ENCODE results near the gene DIDO1.
"Not testable (repeated sequence)": the region's sequence is repeated elsewhere in the genome, so short reads cannot be mapped to it uniquely, and the experiment has no call there.

DIDO1 gene

DNA sequence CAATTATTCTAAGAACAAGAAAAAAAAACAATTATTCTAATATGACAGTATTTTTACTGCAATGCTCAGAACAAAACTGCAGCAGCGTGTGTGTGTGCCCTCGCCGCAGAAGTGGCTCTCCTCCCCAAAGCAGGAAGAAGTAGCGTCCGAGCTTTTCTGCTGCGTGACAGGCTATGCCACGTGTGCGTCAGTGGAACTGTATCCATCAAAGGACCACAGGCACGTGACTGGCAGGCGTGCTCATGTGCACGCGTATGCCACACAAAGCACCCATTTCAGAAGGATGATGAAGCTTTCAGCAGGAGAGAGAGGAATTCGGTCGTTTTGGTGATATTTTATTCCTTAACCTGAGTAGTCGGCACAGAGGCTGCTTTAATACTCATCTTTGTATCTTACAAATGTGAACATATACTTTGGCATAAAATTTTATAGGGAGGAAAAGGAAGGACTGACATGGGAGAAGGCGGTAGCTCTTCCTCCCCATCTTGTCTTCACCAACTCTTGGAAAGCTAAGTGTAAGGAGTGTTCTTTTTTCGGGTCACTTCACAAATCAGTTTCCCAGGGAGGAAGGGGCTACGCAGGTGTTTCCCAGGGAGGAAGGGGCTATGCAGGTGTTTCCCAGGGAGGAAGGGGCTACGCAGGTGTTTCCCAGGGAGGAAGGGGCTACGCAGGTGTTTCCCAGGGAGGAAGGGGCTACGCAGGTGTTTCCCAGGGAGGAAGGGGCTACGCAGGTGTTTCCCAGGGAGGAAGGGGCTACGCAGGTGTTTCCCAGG is 68.1 kb downstream of the DIDO1 start:
- DNase-seq (ENCODE audit: low read depth in 3 of 3, low spot score in 1 of 3), result no peak

DNA sequence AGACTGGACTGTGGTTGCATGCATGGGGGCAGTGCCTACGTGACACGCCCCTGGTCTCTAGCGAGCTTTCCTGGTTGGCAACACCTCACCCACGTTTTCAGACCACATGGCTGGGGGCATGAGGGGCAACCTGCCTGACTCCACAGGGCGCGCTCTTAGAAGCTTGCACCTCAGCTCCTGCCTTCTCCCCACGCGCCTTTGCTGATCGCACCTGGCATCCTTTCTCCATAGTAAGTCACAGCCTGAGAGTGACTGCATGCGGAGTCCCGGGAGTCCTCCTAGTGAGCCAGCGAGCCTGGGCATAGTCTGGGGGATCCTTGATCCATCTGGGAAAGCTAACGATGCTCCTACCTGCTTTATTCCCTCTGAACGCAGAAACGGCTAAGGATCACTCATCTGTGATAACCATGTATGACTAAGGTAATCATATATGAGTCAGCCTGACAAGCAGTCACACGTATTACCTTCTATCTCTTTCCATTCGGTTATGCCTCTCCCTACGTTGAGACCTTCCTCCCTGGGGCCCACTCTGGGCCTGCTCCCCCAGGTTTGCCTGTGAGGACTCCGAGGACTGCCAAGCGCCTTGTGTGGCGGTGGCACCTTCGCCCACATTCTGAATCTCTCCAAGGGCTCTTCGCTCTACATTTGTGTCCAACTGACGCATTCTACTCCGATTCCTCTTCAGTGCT is 69.2 kb downstream of the DIDO1 start:
- no peak for DNase-seq (ENCODE audit: low read depth in 3 of 3, low spot score in 1 of 3)

DNA sequence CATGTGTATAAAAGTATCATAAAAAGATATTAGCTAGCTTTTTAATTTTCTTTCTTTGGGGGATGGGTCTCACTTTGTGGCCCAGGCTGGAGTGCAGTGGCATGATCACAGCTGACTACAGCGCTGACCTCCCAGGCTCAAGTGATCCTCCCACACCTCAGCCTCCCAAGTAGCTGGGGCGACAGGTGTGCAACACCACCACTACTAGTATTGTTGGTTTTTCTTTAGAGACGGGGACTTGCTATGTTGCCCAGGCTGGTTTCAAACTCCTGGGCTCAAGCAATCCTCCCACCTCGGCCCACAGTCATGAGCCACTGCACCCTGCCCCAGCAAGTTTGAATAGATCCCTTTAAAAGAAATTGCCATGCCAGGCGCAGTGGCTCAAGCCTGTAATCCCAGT is 71.2 kb downstream of the DIDO1 start:
- DNase-seq (ENCODE audit: low read depth in 3 of 3, low spot score in 1 of 3), result no peak

DNA sequence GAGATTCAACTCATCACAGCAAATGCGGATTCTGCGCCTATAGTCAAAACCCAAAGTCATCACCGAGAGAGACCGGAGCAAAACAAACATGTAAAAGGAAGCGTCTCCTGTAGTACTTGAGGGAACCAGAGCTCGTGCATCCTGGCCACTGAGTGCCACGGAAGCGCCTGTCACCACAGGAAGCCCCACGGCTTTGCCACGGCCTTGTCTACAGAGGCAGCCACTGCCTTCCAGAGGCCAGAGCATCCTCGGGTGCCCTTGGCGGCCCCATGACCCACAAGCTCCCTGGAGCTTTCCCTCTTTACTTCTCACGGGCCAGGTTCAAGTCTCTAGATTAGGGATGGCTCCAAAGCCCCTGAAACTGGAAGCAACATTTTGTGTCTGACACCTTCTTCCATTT is 72.2 kb downstream of the DIDO1 start:
- DNase-seq (ENCODE audit: low read depth in 3 of 3, low spot score in 1 of 3), result no peak

DNA sequence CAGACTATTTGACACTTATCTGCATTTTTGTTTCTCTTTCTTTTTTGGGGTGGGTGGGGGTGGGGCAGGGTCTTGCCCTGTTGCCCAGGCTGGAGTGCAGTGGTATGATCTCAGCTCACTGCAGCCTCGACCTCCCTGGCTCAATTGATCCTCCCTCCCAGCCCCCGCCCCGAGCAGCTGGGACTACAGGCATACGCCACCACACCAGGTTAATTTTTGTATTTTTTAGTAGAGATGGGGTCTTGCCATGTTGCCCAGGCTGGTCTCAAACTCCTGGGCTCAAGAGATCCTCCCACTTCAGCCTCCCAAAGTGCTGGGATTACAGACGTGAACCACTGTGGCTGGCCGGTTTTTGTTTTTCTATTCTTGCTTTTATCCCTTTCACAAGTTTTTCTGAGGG is 73.0 kb downstream of the DIDO1 start:
- DNase-seq (ENCODE audit: low read depth in 3 of 3, low spot score in 1 of 3), result not testable (repeated sequence)

DNA sequence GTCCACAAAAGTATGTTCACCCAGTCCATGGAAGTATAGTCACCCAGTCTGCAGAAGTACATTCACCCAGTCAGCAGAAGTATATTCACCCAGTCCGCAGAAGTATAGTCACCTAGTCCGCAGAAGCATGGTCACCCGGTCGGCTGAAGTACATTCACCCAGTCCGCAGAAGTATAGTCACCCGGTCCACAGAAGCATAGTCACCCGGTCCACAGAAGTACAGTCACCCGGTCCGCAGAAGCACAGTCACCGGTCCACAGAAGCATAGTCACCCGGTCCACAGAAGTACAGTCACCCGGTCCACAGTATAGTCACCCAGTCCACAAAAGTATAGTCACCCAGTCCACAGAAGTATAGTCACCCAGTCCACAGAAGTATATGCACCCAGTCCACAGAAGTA is 73.5 kb downstream of the DIDO1 start:
- DNase-seq (ENCODE audit: low read depth in 3 of 3, low spot score in 1 of 3), result no peak

DNA sequence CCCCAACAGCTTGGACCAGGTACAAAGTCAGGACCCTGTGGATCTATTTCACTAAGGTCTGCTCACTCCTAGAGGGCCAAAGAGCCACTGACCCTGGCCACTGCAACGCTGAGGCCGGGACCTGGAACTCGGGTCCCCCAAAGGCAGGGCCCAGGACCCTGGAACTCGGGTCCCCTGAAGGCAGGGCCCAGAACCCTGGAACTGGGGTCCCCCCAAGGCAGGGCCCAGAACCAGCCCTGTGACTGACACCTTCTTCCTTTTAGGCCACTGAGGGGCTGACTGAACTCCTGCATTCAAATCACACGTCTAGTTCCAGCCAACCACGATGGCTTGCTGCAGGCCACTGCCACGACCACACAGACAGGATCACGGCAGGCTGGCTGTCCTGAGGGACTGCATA is 74.1 kb downstream of the DIDO1 start:
- DNase-seq (ENCODE audit: low read depth in 3 of 3, low spot score in 1 of 3), result no peak

DNA sequence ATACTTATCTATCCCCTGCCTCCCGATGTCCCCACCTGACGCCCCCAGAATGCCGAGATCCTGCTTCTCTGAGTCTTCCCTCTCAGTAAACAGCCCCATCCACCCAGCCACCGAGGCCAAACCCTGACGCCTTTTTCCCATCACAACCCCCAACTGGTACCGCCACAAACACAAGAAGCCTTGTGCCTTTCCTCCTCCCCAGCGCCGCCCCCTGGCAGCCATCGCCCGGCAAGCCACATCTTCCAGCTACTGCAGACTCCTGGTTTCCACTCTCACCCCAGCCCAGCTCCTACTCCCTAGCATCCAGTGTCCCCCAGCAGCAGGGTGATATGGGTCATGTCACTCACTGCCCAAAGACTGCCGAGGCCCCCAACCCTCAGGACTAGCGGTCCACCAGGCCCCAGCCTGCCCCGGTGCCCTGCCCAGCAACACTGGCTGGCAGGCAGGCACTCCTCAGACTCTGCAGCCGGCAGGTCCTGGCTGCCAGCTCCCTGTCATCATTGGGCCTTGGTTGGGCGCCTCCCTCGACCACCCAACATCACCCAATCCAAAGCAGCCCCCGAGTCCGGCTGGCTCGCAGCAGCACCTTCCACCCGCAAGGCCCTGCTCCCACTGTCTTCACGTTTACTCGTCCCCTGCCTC is 75.9 kb downstream of the DIDO1 start:
- no peak for DNase-seq (ENCODE audit: low read depth in 3 of 3, low spot score in 1 of 3)

DNA sequence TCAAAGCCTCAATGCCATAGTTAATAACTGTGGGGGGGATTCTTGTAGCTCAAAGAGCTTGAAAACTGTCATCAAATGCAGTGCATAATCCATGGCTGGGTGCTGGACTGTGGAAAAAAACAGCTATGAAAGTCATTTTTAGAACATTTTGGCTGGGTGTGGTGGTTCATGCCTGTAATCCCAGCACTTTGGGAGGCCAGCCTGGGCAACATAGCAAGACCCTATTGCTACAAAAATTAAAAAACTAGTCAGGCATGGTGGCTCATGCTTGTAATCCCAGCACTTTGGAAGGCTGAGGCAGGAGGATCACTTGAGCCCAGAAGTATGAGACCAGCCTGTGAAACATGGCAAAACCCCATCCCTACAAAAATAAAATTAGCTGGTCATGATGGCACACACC is 76.9 kb downstream of the DIDO1 start:
- no peak for DNase-seq (ENCODE audit: low read depth in 3 of 3, low spot score in 1 of 3)

DNA sequence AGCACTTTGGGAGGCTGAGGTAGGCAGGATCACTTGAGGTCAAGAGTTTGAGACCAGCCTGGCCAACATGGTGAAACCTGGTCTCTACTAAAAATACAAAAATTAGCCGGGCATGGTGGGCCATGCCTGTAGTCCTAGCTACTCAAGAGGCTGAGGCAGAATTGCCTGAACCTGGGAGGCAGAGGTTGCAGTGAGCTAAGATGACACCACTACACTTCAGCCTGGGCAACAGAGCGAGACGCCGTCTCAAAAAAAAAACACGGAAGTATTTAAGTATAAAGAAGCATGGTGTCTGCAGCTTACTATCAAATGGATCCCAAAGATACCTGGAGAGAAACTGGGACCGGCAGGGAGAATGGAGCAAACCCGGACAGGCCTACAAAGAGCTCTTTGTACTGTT is 77.4 kb downstream of the DIDO1 start:
- not testable (repeated sequence) for DNase-seq (ENCODE audit: low read depth in 3 of 3, low spot score in 1 of 3)

DNA sequence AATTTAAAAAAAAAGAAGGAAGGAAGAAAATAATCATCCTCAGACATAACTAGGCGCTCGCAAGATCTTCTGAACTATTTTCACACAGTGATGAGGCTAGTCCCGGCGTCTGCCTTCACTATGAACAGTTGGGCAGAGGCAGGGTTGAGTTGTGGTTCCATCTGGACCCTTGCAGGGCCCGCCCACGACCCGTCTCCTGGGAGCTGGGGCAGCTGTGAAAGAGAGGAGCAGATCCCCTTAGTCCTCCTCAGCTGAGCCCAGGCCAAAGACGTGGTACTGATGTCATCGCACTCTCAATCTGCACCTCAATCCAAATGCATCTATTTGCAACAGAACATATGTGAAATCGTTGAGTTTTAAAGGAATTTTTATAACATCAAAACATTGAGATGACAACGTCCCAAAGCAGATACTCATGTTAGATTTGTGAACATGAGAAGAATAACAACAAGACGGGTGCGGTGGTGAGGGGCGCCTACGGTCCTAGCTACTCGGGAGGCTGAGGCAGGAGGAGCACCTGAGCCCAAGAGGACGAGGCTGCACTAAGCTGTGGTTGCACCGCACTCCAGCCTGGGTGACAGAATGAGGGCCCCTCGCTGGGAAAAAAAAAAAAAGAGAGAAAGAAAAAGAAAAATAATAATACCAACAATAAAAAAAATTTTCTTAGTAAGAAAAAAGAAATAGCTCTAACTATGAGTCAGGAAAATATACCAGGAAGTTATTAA is 80.0 kb downstream of the DIDO1 start:
- DNase-seq (ENCODE audit: low read depth in 3 of 3, low spot score in 1 of 3), result no peak

DNA sequence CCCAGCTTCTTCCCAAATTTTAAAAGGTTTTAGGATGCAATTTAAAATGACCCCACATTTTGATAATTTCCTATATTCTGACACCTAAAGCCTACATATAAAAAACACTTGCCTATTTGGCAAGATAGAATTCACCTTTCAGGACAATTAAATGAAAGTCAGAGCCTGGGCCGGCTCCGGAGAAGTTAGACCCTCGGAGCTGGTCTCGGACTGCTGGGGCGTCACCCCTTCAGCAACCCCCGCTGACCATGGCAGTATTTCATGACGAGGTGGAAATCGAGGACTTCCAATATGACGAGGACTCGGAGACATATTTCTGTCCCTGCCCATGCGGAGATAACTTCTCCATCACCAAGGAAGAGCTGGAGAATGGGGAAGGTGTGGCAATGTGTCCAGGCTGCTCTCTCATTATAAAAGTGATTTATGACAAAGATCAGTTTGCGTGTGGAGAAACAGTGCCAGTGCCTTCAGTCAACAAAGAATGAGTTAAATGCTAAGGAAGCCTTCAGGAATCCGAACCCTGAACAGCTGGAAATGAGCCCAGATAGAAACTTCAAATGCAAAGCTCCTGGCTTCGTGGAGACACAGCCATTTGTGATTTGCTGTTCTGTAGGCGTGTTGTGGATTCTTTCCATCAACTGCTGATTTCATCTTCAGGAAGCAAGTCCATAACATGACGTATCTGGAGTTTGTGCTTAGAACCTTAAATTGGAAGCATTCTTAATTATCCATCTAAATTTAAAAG is 80.7 kb downstream of the DIDO1 start:
- no peak for DNase-seq (ENCODE audit: low read depth in 3 of 3, low spot score in 1 of 3)

DNA sequence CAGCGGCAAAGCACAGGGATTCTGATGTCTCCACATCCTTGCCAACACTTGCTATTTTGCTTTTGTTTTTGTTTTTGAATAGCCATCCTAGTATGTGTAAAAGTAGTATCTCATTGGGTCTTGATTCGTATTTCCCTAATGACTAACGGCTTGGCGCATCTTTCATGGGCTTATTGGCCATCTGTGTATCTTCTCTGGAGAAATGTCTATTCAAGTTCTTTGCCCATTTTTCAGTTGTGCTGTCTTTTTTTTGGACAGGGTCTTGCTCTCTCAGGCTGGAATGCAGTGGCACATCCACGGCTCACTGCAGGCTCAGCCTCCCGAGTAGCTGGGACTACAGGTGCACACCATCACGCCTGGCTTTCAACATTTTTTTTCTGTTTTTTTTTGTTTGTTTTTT is 82.1 kb downstream of the DIDO1 start:
- DNase-seq (ENCODE audit: low read depth in 3 of 3, low spot score in 1 of 3), result no peak

DNA sequence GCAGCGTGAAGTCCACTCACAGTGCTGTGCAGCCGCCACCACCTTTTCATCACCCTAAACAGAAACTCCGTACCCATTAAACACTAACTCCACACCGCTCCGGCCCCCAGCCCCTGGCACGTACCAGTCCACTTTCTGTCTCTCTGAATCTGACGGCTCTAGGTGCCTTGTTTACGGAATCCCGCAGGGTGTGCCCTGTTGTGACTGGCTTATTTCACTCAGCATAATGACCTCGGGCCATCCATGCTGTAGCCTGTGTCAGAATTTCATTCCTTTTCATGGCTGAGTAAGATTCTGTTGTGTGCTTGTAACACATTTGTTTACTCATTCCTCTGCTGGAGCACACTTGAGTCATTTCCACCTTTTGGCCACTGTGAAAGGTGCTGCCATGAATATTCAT is 82.6 kb downstream of the DIDO1 start:
- DNase-seq (ENCODE audit: low read depth in 3 of 3, low spot score in 1 of 3), result no peak

DNA sequence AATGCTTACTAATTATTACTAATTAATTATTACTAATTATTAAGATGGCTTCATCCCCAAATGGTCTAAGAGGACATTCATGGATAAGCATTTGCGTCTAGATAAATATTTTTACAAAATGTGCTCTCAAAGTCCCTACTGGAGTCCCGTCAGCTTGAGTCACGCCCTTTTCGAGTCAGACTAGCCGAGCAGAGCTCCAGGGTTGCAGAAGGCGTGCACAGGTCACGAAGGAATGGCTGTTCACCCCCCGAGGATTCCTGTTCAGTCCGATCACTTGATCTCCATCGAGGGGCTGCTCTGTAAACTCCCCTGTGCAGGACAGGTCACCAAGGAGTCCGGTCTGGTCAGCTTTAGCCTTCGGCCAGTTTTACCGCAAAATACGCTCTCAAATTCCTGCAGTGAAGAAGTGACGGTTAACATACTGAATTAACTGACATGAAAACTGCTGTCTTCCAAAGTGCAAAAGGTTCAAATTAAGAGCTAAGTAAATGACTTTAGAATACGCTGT is 84.5 kb downstream of the DIDO1 start:
- no peak for DNase-seq (ENCODE audit: low read depth in 3 of 3, low spot score in 1 of 3)

DNA sequence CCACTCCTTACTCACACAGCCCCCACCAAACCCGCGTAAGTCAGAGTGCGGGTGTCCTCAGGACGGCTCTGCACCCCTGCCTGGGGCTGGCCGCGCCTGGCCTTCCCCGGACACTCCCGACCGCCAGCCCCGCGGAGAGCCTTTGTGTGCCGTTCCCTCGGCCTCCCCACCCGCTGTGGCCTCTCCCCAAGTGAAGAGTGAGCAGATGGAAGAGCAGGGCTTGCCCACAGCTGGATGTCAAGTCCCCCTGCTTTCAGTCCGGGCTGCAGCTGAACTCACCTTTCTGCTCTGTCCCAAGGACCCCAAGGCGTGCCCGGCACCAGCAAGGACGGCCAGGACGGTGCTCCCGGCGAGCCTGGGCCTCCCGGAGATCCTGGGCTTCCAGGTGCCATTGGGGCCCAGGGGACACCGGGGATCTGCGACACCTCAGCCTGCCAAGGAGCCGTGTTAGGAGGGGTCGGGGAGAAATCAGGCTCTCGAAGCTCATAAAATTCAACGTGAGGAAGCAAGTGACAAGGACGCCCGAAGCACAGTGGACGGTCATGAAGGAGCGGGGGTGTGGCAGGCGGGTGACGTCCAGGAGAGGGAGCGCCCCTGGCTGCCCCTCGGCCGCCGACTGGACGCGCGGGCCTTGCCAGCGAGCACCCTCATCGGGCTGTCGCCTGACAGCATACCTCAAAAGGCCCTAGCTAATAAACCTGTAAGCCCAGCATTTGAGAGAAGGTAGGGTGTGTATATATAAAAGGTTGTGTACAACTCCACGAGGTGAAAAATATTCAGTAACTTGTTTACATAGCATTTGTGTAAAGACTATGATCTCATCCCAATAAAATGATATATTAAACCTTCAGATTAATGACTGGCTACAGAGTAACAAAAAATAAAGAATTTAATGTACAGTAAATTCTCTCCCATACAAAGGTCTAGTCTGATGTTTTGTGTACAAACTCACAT is 85.8 kb downstream of the DIDO1 start:
- DNase-seq (ENCODE audit: low read depth in 3 of 3, low spot score in 1 of 3), result no peak

DNA sequence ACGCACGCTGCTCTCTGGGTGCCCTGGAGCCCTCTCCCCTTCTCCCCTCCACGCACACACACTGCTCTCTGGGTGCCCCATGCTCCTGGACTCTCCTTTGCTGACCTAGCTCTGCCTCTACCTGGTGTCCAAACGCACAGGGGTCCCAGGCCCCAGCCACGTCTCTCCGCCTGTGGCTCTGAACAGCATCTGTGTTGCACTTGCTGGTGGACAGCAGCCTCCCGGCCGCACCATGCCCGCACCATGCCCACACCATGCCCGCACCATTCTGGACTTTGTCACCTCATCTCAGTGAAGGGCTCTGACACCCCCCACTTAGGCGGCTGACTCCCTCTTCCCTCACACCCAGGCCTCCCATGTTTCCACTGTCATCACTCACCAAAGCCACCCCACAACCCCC is 86.5 kb downstream of the DIDO1 start:
- DNase-seq (ENCODE audit: low read depth in 3 of 3, low spot score in 1 of 3), result no peak

DNA sequence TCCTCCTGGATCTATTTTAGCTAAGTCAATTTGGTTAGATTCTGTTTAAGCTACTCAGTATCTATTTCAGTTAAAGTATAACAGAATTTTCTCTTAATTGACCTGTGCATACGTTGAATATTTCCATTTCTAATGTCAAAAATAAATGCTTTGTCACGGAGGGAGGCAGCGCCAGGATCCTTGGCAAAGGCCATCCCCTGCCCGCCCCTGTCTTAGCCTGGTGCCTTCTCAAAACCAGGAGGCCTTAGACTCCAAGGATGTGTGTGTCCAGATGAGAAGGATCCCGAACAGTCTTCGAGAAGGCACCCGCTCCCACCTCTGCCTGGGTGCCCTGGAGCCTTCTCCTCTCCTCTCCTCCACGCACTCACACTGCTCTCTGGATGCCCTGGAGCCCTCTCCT is 87.0 kb downstream of the DIDO1 start:
- no peak for DNase-seq (ENCODE audit: low read depth in 3 of 3, low spot score in 1 of 3)

DNA sequence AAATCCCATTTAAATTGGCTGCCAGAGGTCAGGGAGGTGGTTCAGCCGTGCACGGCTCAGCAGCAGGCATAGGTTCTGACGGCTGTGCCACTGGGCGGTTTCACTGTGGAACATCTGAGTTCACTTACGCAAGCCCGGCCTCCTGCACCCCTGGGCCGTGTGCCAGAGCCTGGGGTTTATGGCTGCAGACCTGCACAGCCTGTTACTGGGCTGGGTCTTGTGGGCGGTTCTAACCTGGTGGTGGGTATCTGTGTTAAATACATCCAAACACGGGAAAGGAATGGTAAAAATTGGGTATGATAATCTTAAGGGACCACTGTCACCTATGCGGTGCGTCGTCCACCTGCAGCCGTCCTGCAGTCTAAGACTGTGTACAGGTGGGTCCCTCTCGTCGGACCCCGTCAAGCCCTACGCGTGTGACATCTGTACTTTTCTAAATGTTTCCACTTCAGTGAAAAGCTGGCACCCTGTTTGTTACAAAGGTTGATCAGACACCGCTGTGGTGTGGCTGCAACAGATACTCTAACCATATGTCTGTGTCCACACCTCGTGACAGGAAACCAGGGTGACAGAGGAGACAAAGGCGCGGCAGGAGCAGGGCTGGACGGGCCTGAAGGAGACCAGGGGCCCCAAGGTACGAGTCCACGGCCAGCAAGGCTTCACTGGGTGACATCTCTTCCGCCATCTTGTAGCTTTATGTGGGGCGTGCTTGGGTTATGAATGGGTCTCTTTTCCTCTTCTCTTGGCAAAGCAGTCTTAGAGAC is 88.0 kb downstream of the DIDO1 start:
- DNase-seq (ENCODE audit: low read depth in 3 of 3, low spot score in 1 of 3), result no peak

All from stimulated activated CD4-positive, alpha-beta T cell treated with anti-CD3 and anti-CD28 coated beads, TNF-alpha, amount 100 ng/mL, for 1 hour (primary cell).